ENCODE data around the gene CFAP54. TPM values are rescaled to one million over a fixed set of nuclear protein-coding genes. Genes with fewer than 3 reads are reported as not detected.
"Not testable (repeated sequence)": the region's sequence is repeated elsewhere in the genome, so short reads cannot be mapped to it uniquely, and the experiment has no call there.

The CFAP54 gene
- total RNA-seq, 4 donors from 2014 or later, result 2.1 to 4.7 (median 3.6) TPM

DNA sequence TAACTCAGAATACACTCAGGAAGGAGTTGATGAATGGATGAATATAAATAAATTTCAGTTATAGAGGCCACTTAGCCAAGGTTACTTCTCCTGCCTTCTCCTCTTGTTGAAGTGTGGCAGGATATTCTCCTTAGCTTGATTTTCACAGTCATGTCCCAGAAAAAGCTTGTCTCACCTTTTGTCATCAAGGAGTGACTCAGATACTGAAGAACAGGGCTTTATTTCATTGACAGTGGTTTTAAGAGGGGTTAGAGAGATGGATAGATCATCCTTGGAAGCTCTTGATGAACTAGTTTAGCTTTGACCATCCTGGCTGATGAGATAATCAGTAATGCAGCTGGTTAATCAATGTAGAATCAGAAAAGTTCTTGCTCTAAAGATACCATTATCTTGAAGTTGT, 35.0 kb upstream of the CFAP54 start:
- no peak for ATAC-seq
- Histone ChIP-seq H3K27ac (no peak overlapping the region), H3K9me3 (no peaks in the 10 kb centered on the region), H3K4me1 (no peaks in the 10 kb centered on the region), H3K36me3 (no peaks in the 10 kb centered on the region), H3K27me3 (no peaks in the 10 kb centered on the region), H3K4me3 (no peak overlapping the region)
- no peak for TF ChIP-seq EP300 (IDR thresholded peaks at IDR 0.05)
- TF ChIP-seq POLR2A (IDR thresholded peaks at IDR 0.05), result no peak
- TF ChIP-seq POLR2AphosphoS5 (IDR thresholded peaks at IDR 0.05), result no peak
- TF ChIP-seq, protein P1, sequence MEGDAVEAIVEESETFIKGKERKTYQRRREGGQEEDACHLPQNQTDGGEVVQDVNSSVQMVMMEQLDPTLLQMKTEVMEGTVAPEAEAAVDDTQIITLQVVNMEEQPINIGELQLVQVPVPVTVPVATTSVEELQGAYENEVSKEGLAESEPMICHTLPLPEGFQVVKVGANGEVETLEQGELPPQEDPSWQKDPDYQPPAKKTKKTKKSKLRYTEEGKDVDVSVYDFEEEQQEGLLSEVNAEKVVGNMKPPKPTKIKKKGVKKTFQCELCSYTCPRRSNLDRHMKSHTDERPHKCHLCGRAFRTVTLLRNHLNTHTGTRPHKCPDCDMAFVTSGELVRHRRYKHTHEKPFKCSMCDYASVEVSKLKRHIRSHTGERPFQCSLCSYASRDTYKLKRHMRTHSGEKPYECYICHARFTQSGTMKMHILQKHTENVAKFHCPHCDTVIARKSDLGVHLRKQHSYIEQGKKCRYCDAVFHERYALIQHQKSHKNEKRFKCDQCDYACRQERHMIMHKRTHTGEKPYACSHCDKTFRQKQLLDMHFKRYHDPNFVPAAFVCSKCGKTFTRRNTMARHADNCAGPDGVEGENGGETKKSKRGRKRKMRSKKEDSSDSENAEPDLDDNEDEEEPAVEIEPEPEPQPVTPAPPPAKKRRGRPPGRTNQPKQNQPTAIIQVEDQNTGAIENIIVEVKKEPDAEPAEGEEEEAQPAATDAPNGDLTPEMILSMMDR (IDR thresholded peaks at IDR 0.05), result no peak

- H3K9me3 ChIP-seq, result no peaks in the 10 kb centered on the region
- TF ChIP-seq POLR2AphosphoS5 (IDR thresholded peaks at IDR 0.05), result no peak
- TF ChIP-seq EP300 (IDR thresholded peaks at IDR 0.05), result no peak
- TF ChIP-seq POLR2A (IDR thresholded peaks at IDR 0.05), result no peak
- TF ChIP-seq, protein P1 (IDR thresholded peaks at IDR 0.05), result no peak
- no peaks in the 10 kb centered on the region for H3K36me3 ChIP-seq
- 86% methylated on average over 4 to 5 of the region's 5 CpGs for WGBS, 2 donors (ENCODE audit: low coverage in 1 of 2)
- no peak overlapping the region for H3K27ac ChIP-seq
- no peaks in the 10 kb centered on the region for H3K4me1 ChIP-seq
- no peak for ATAC-seq
- H3K27me3 ChIP-seq, result no peaks in the 10 kb centered on the region
- no peak overlapping the region for H3K4me3 ChIP-seq
Observed at GRCh38 chr12:96456265-96456974, 33.0 kb upstream of the CFAP54 start.

DNA sequence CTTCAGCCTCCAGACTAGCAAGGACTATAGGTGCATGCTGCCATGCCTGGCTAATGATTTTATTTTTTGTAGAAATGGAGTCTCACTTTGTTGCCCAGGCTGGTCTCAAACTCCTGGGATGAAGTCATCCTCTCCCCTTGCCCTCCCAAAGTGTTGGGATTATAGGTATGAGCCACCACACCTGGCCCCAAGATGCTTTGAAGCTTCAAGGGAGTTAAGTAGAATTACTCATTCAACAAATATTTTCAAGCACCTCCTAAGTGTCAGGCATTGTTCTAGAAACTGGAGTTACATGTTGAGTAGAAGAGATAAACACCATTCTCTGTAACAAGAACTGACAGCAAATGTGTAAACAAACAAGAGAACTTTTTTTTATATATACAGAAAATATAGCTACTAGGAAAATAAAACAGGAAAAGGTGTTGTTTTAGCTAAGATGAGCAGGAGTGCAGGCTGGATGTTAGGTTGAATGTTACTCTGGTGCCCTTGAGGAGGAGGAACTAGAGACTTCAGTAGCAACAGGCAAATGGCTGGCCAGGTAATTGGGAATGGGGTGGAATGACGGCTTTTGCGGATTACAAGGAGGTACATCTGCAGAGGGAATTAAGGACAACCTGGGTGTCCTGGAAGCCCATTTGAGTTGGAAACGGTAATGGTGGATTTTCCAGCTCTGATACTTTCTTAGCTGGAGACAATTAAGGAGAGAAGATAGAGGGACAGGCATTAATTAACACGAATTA, 32.0 kb upstream of the CFAP54 start:
- WGBS, 2 donors (ENCODE audit: low coverage in 1 of 2), result 94 to 96% methylated on average over 4 of the region's 4 CpGs
- ATAC-seq, result no peak
- no peak for TF ChIP-seq POLR2AphosphoS5 (IDR thresholded peaks at IDR 0.05)
- TF ChIP-seq POLR2A (IDR thresholded peaks at IDR 0.05), result no peak
- no peak for TF ChIP-seq EP300 (IDR thresholded peaks at IDR 0.05)
- TF ChIP-seq, protein P1 (IDR thresholded peaks at IDR 0.05), result no peak
- Histone ChIP-seq H3K27me3 (no peaks in the 10 kb centered on the region), H3K4me3 (no peak overlapping the region), H3K9me3 (no peaks in the 10 kb centered on the region), H3K27ac (no peak overlapping the region), H3K4me1 (no peaks in the 10 kb centered on the region), H3K36me3 (no peaks in the 10 kb centered on the region)

DNA sequence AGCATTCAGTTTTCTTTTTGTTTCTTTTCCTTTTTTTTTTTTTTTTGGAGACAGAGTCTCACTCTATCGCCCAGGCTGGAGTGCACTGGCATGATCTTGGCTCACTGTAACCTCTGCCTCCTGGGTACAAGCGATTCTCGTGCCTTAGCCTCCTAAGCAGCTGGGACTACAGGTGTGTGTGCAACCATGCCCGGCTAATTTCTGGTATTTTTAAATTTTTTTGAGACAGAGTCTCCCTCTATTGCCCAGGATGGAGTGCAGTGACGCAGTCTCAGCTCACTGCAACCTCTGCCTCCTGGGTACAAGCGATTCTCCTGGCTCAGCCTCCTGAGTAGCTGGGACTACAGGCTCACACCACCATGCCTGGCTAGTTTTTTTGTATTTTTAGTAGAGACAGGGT, 30.1 kb upstream of the CFAP54 start:
- H3K4me1 ChIP-seq, H3K27ac ChIP-seq, H3K9me3 ChIP-seq, H3K4me3 ChIP-seq, H3K27me3 ChIP-seq, ATAC-seq, H3K36me3 ChIP-seq: not testable (repeated sequence)
- WGBS, 2 donors (ENCODE audit: low coverage in 1 of 2), result 83 to 84% methylated on average over 4 to 6 of the region's 6 CpGs

GRCh38 chr12:96462571-96463280, 26.7 kb upstream of the CFAP54 start:
- no peaks in the 10 kb centered on the region for H3K4me1 ChIP-seq
- H3K4me3 ChIP-seq, result no peak overlapping the region
- no peak overlapping the region for H3K27ac ChIP-seq
- H3K27me3 ChIP-seq, result no peaks in the 10 kb centered on the region
- no peak for TF ChIP-seq EP300 (IDR thresholded peaks at IDR 0.05)
- H3K36me3 ChIP-seq, result no peaks in the 10 kb centered on the region
- no peaks in the 10 kb centered on the region for H3K9me3 ChIP-seq
- WGBS, 2 donors (ENCODE audit: low coverage in 1 of 2), result 73 to 78% methylated on average over 6 to 7 of the region's 7 CpGs
- no peak for ATAC-seq
